ENCODE data around the gene PIEZO2.

GRCh38 chr18:10702206-10702605, 447.2 kb downstream of the PIEZO2 start:
- TF ChIP-seq CTCF (IDR thresholded peaks at IDR 0.05): no peak
- TF ChIP-seq POLR2A (IDR thresholded peaks at IDR 0.05): no peak
- TF ChIP-seq POLR2AphosphoS5 (IDR thresholded peaks at IDR 0.05): no peak

Measured in gastroesophageal sphincter (tissue), 3 donors.